Activated T-cell treated with anti-CD3 and anti-CD28 coated beads, Interleukin-2, amount 50 U/mL, for 72 hours (primary cell): ENCODE data around the gene PDZD8. TPM values are rescaled to one million over a fixed set of nuclear protein-coding genes. Genes with fewer than 3 reads are reported as not detected.

Experiments
- ATAC-seq, 2 donors: fragments of 150-1000 bp; cut with Tn5 transposase; replicated peaks in 1 of 2; 2 replicates each; pipeline ENCODE4 v1.10.0; 2021; ENCODE audit warnings: moderate library complexity in 2 of 2, mild to moderate bottlenecking in 1 of 2
- DNase-seq, 2 donors: peaks; one replicate each; pipeline ENCODE4 v3.0.0; 2021 to 2022; ENCODE audit warnings: mixed read lengths in 1 of 2
- H3K27ac Mint-ChIP-seq: one replicate; pipeline ENCODE4 v1.8.0; 2022; ENCODE audit warnings: mild to moderate bottlenecking, moderate library complexity, mixed read lengths
- H3K27me3 Mint-ChIP-seq: one replicate; pipeline ENCODE4 v1.8.0; 2022; ENCODE audit warnings: low read depth, mixed read lengths
- H3K36me3 Mint-ChIP-seq, 2 donors: one replicate each; pipeline ENCODE4 v1.8.0; 2022; ENCODE audit warnings: mixed read lengths in 2 of 2, mild to moderate bottlenecking in 1 of 2; ENCODE audit not compliant: insufficient read depth in 2 of 2
- H3K4me1 Mint-ChIP-seq: one replicate; pipeline ENCODE4 v1.8.0; 2022; ENCODE audit warnings: low read depth, mixed read lengths
- H3K4me3 Mint-ChIP-seq, 2 donors: one replicate each; pipeline ENCODE4 v1.8.0; 2022; ENCODE audit warnings: mild to moderate bottlenecking in 2 of 2, mixed read lengths in 2 of 2, moderate library complexity in 2 of 2
- H3K9me3 Mint-ChIP-seq, 2 donors: one replicate each; pipeline ENCODE4 v1.8.0; 2022; ENCODE audit warnings: mixed read lengths in 2 of 2
- total RNA-seq, 2 donors: library from RNA; stranded (reverse); gene quantifications; one replicate each; pipeline ENCODE4 v1.2.3, GENCODE V29; 2022

Gene PDZD8
- total RNA-seq, 2 donors from 2014 or later = 16.3 to 18.3 TPM

GRCh38 chr10:117262903-117263293 lies 112.3 kb downstream of the PDZD8 start:
- DNase-seq = no peak
- H3K36me3 Mint-ChIP-seq = no peaks in the 10 kb centered on the region

GRCh38 chr10:117262291-117262902 lies 112.8 kb downstream of the PDZD8 start:
- Mint-ChIP-seq H3K27me3 (peaks cover 28% of the 10 kb centered on the region), H3K9me3 (no peaks in the 10 kb centered on the region), H3K27ac (no peak overlapping the region), H3K36me3 (no peaks in the 10 kb centered on the region), H3K4me1 (peaks cover 6% of the 10 kb centered on the region), H3K4me3 (no peak overlapping the region)
- DNase-seq (no peak), ATAC-seq (no peak)

More at GRCh38 chr10:117262903-117263293, 112.3 kb downstream of the PDZD8 start:
- Mint-ChIP-seq H3K9me3 (no peaks in the 10 kb centered on the region), H3K27me3 (peaks cover 28% of the 10 kb centered on the region), H3K27ac (no peak overlapping the region), H3K4me1 (peaks cover 6% of the 10 kb centered on the region), H3K4me3 (no peak overlapping the region)
- ATAC-seq = no peak

GRCh38 chr10:117261501-117261900 lies 113.7 kb downstream of the PDZD8 start:
- Mint-ChIP-seq H3K27ac (no peak overlapping the region), H3K4me3 (no peak overlapping the region), H3K9me3 (no peaks in the 10 kb centered on the region), H3K4me1 (peaks cover 6% of the 10 kb centered on the region), H3K36me3 (no peaks in the 10 kb centered on the region), H3K27me3 (peaks cover 28% of the 10 kb centered on the region)
- DNase-seq = no peak
- ATAC-seq = no peak

GRCh38 chr10:117260084-117260483 lies 115.2 kb downstream of the PDZD8 start:
- H3K27me3 Mint-ChIP-seq = peaks cover 28% of the 10 kb centered on the region
- no peak overlapping the region for H3K4me3 Mint-ChIP-seq
- peak overlapping the region; percentile 45 for H3K27ac Mint-ChIP-seq
- no peaks in the 10 kb centered on the region for H3K36me3 Mint-ChIP-seq
- ATAC-seq = no peak
- H3K9me3 Mint-ChIP-seq = no peaks in the 10 kb centered on the region
- no peak for DNase-seq
- H3K4me1 Mint-ChIP-seq = peaks cover 6% of the 10 kb centered on the region

- Mint-ChIP-seq H3K36me3 (no peaks in the 10 kb centered on the region), H3K4me1 (peaks cover 6% of the 10 kb centered on the region), H3K4me3 (no peak overlapping the region), H3K27me3 (peaks cover 28% of the 10 kb centered on the region), H3K9me3 (no peaks in the 10 kb centered on the region), H3K27ac (no peak overlapping the region)
- no peak for DNase-seq
- ATAC-seq = no peak
These were observed 116.0 kb downstream of the PDZD8 start for GRCh38 chr10:117259279-117259678.

GRCh38 chr10:117257721-117258120 lies 117.5 kb downstream of the PDZD8 start:
- Mint-ChIP-seq H3K4me1 (peaks cover 6% of the 10 kb centered on the region), H3K36me3 (no peaks in the 10 kb centered on the region), H3K4me3 (no peak overlapping the region), H3K27me3 (peaks cover 28% of the 10 kb centered on the region), H3K27ac (no peak overlapping the region), H3K9me3 (no peaks in the 10 kb centered on the region)
- DNase-seq = no peak
- no peak for ATAC-seq

GRCh38 chr10:117256910-117257309 lies 118.3 kb downstream of the PDZD8 start:
- DNase-seq (no peak), ATAC-seq (no peak)
- no peaks in the 10 kb centered on the region for H3K9me3 Mint-ChIP-seq
- peaks cover 6% of the 10 kb centered on the region for H3K4me1 Mint-ChIP-seq
- peaks cover 27% of the 10 kb centered on the region for H3K27me3 Mint-ChIP-seq
- no peak overlapping the region for H3K27ac Mint-ChIP-seq
- H3K4me3 Mint-ChIP-seq = no peak overlapping the region
- no peaks in the 10 kb centered on the region for H3K36me3 Mint-ChIP-seq

GRCh38 chr10:117255835-117256460 lies 119.3 kb downstream of the PDZD8 start:
- ATAC-seq = no peak
- Mint-ChIP-seq H3K9me3 (no peaks in the 10 kb centered on the region), H3K4me3 (no peak overlapping the region), H3K27ac (no peak overlapping the region), H3K36me3 (no peaks in the 10 kb centered on the region), H3K27me3 (peaks cover 20% of the 10 kb centered on the region), H3K4me1 (peaks cover 6% of the 10 kb centered on the region)
- DNase-seq = no peak

- Mint-ChIP-seq H3K4me1 (peaks cover 6% of the 10 kb centered on the region), H3K4me3 (no peak overlapping the region), H3K36me3 (no peaks in the 10 kb centered on the region), H3K27ac (no peak overlapping the region), H3K27me3 (peaks cover 15% of the 10 kb centered on the region), H3K9me3 (no peaks in the 10 kb centered on the region)
- ATAC-seq (no peak), DNase-seq (no peak)
These were observed 120.2 kb downstream of the PDZD8 start for GRCh38 chr10:117254774-117255735.

GRCh38 chr10:117254338-117254737 lies 120.9 kb downstream of the PDZD8 start:
- H3K27me3 Mint-ChIP-seq = peaks cover 8% of the 10 kb centered on the region
- H3K4me3 Mint-ChIP-seq = no peak overlapping the region
- DNase-seq (no peak), ATAC-seq (no peak)
- H3K9me3 Mint-ChIP-seq = no peaks in the 10 kb centered on the region
- H3K4me1 Mint-ChIP-seq = peaks cover 8% of the 10 kb centered on the region
- no peak overlapping the region for H3K27ac Mint-ChIP-seq
- H3K36me3 Mint-ChIP-seq = no peaks in the 10 kb centered on the region

- H3K4me1 Mint-ChIP-seq = peaks cover 8% of the 10 kb centered on the region
- peaks cover 8% of the 10 kb centered on the region for H3K27me3 Mint-ChIP-seq
These were observed 121.3 kb downstream of the PDZD8 start for GRCh38 chr10:117253908-117254307.

GRCh38 chr10:117250411-117250810 lies 124.8 kb downstream of the PDZD8 start:
- Mint-ChIP-seq H3K36me3 (no peaks in the 10 kb centered on the region), H3K4me3 (no peak overlapping the region), H3K4me1 (peaks cover 17% of the 10 kb centered on the region), H3K27ac (no peak overlapping the region), H3K9me3 (no peaks in the 10 kb centered on the region), H3K27me3 (peaks cover 15% of the 10 kb centered on the region)
- ATAC-seq (no peak), DNase-seq (no peak)

More at GRCh38 chr10:117253908-117254307, 121.3 kb downstream of the PDZD8 start:
- DNase-seq (no peak), ATAC-seq (no peak)
- no peak overlapping the region for H3K4me3 Mint-ChIP-seq
- H3K27ac Mint-ChIP-seq = no peak overlapping the region
- H3K9me3 Mint-ChIP-seq = no peaks in the 10 kb centered on the region
- H3K36me3 Mint-ChIP-seq = no peaks in the 10 kb centered on the region

- H3K27ac Mint-ChIP-seq = no peak overlapping the region
- H3K36me3 Mint-ChIP-seq = no peaks in the 10 kb centered on the region
- DNase-seq (no peak), ATAC-seq (peak; percentile 36 to 64)
- H3K27me3 Mint-ChIP-seq = peaks cover 23% of the 10 kb centered on the region
- H3K4me1 Mint-ChIP-seq = peaks cover 17% of the 10 kb centered on the region
- no peaks in the 10 kb centered on the region for H3K9me3 Mint-ChIP-seq
- H3K4me3 Mint-ChIP-seq = no peak overlapping the region
These were observed 125.6 kb downstream of the PDZD8 start for GRCh38 chr10:117249493-117250093.
